Measurements from ENCODE around the gene RNU6-1.

RNU6-1 gene

DNA sequence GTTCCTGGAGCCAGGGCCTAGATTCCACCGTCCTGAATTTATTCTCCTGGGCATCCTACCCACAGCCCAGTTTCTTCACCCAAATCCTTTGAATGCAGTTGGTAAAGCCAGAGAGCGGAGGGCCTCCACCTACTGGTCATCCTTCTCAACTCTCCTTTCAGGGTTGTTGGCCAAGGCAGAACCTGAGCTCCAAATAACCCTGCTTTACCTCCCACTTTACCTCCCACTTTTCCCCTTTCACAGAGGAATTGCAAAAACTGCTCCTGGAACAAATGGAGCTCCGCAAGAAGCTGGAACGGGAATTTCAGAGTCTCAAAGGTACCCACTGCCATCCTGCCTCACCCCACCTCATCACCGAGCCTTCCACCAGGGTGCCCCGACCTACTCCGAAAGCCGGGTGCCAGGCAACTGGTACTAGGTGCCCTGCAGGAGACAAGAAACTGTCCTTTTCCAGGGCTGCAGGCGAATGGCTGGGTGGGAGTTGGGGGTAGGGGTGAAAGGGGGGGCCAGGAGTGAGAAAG, 7.8 kb downstream of the RNU6-1 start:
- no peak for DNase-seq

- no peak for DNase-seq
These were observed 8.5 kb downstream of the RNU6-1 start for GRCh38 chr15:67831363-67831762.

GRCh38 chr15:67829647-67830504, 10.0 kb downstream of the RNU6-1 start:
- no peak for DNase-seq

- no peak for DNase-seq
These were observed 10.7 kb downstream of the RNU6-1 start for GRCh38 chr15:67828969-67829646.

- no peak for DNase-seq
These were observed 11.4 kb downstream of the RNU6-1 start for GRCh38 chr15:67828278-67828968.

DNA sequence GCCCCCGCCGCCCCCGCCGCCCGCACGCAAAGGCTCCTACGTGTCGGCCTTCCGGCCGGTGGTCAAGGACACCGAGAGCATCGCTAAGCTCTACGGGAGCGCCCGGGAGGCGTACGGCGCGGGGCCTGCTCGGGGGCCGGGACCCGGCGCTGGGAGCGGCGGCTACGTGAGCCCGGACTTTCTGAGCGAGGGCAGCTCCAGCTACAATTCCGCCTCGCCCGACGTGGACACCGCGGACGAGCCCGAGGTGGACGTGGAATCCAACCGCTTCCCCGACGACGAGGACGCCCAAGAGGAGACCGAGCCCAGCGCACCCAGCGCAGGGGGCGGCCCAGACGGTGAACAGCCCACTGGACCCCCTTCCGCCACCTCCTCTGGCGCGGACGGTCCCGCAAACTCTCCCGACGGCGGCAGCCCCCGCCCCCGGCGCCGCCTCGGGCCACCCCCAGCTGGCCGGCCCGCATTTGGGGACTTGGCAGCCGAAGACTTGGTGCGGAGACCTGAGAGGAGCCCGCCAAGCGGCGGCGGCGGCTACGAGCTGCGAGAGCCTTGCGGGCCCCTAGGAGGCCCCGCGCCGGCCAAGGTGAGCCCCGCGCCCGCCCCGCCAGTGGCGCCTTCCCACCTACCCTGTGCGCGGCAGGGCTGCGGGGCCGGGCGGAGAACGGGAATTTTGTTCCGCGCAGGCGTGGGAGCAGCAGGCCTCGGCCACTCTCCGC, 12.1 kb downstream of the RNU6-1 start:
- no peak for DNase-seq

- no peak for DNase-seq
These were observed 12.9 kb downstream of the RNU6-1 start for GRCh38 chr15:67826717-67827561.

GRCh38 chr15:67825881-67826716, 13.7 kb downstream of the RNU6-1 start:
- DNase-seq, result no peak

DNA sequence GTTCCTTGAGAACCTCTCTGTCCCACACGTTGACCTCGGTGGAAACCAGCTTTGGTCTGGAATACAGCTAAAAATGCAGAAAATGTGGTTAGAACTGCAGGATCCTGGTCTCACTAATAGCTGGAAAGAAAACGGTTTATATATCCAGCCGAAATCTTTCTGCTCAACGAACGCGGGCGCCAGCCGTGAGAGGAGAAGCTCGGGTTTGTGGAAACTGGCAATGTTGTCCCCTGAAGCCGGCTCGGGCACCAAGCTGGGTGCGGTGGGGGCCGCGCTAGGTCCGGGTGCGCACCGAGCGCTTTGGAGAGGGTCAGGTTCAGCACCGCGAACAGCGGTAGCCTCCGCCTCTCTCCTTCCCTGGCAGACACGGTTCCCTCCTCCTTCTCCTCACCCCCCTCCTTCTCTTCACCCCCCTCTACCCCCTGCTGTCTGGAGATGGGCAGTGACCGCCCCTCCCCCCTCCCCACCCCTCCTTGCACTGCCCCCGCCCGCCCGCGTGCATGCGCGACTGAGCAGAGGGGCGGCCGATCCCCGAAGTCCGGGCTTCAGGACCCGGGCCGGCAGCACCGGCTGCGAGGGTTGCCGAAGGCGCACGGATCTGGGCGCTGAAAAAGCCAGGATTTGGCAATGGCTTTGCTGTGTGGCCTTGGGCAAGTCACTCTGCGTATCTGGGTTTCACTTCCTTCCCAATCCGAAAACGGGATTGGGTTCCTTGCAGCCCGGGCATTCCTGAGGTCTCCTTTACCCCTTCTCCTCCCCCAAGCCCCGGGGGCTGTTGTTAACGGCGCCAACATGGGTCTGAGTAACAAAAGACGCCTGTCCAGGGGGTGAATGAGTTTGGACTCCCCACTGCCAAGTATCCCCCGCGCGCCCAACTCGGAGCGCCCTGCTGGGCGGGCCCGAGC, 14.6 kb downstream of the RNU6-1 start, which contains the start of gene SKOR1:
SKOR1 (plus strand) TSS at position 534 of the 905 bp plus-strand sequence; CDS start at position 628, 94 bp downstream.
- DNase-seq, result peak; percentile 19

DNA sequence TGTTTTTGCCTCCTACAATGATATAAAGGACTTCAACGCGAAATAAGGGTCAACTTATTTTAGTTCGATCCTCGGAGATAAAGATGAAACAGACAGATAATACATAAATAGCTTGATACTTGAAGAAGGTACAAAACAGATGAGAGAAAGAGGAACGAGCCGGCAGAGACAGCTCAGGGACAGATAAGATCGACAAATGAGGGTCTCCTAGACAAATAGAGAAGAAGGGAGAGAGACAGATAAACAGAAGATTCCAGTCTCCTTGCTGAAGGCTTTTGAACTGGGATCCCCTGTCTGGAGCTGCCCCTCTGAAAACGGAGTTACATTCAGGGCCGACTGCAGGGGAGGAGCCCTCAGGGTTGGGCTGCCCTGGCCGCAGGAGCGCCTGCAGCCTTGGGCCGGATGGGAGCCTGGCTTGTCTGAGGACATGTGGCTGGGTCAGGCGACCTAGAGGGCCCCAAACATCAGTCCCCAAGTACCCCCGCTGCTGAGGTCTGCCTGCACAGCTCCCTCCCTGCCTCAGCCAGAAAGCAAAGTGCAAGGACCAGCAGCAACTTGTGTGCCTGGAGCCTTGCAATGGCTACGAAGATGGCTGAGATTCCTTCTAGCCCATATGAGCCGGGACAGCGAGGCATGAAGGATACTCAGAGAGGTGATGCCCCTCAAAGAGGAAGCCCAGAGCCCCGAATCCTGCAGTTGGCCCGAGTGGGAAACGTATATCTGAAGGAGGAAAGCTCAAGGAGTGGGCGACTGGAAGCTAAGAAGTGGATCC, 15.5 kb downstream of the RNU6-1 start:
- DNase-seq, result no peak

DNA sequence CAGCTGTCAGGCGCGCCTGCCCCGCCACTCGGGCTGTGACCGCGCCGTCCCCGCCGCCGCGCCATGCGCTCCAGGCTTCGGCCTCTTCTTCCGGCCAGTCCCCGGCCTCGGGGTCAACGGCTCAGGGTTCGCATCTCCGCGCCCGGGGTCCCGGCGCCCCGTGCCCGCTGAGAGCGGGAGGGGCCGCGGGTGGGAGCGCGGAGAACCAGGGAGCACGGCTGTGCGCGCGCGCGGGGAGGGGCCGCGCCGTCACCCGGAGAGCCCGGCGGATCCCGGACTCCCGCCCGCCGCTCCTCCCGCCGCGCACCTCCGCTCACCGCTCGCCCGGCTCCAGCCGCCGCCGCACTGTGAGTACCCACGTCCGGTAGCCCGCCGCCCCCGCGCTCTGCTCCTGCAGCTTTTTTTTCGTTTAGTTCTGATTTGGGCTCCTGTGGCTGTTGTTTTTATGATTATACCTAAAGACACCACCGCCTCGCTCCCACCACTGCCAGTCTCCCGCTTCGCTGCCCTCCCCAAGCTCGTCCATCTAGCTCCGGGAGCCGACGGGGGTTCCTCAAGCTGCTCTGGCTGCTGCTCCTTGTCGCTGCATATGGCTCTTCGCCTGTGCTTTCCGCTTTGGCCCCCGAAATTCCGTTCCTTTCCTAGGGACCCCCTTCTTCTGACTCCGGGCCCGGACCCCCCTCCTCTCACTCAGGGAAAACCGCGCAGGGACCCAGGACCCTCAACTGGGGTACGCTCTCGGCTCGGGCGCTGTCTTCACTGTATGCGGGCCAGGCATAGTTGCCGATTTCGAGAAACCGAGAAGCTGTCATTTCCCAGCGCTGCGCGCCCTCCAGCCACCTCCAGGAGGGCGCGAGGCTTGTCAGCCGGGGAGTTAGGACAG, 16.3 kb downstream of the RNU6-1 start:
- DNase-seq, result no peak

DNA sequence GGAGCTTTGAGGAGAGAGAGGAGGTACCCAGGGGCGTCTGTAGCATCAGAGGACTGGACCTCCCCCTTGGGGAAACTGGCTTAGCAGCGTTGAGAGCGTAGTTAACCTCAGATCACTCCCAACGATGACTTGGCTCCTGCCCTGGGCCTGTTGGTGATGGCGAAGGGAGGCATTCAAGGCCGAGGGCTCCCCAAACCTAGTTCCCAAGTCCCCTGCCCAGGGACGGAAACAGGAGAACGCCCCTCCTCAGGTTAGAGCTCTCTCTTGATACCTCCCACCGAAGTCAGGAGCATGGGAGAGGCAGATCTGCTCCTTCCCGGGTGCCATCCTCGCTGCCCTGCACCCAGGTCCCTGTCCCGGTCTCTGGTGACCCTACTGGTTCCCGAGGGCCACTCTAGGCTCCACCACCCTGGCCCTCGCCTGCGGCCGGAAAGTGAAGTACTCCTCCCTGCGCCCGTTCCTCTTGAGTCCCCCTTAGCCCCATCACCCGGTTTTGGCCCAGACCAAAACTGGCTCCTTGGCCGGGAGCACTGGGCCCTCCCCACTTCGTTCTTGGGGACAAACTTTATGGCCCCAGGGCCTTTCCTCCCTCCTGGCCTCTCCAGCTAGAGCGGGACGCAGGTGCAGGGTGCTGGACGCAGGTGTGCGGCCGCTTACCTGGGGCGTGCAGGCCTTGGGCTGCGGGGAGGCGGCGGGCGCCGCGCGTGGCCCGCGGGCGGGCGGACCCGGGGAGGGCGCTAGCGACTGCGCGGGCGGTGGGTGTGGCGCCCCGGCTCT, 17.1 kb downstream of the RNU6-1 start:
- DNase-seq, result no peak

GRCh38 chr15:67821784-67822440, 17.9 kb downstream of the RNU6-1 start:
- no peak for DNase-seq

- peak; percentile 49 for DNase-seq
These were observed 18.7 kb downstream of the RNU6-1 start for GRCh38 chr15:67820992-67821783.
